Activated CD4-positive, CD25-positive, alpha-beta regulatory T cell (primary cell): ENCODE measurements around the gene CCDC158.
"Not testable (repeated sequence)": the region's sequence is repeated elsewhere in the genome, so short reads cannot be mapped to it uniquely, and the experiment has no call there.

Experiments used
- DNase-seq, 4 experiments: peaks; one replicate each; lab custom pipeline; 2025; lab: John Stamatoyannopoulos, UW

The CCDC158 gene

GRCh38 chr4:76311896-76312331, 109.0 kb downstream of the CCDC158 start:
- DNase-seq = no peak

- DNase-seq = no peak
Observed at GRCh38 chr4:76310683-76311082, 110.3 kb downstream of the CCDC158 start.

GRCh38 chr4:76309939-76310550, 110.9 kb downstream of the CCDC158 start:
- no peak for DNase-seq

- no peak for DNase-seq
Observed at GRCh38 chr4:76308548-76308947, 112.4 kb downstream of the CCDC158 start.

- DNase-seq = no peak
Observed at GRCh38 chr4:76307660-76308014, 113.3 kb downstream of the CCDC158 start.

GRCh38 chr4:76306882-76307659, 113.9 kb downstream of the CCDC158 start:
- DNase-seq = no peak

- peak in 1 of 4 experiments; percentile 5 for DNase-seq
Observed at GRCh38 chr4:76305971-76306881, 114.7 kb downstream of the CCDC158 start, which contains the start of gene STBD1. Gene STBD1, plus strand, starts transcription at chr4:76306733. Its CDS starts 37 bp downstream, at chr4:76306770.

GRCh38 chr4:76305033-76305687, 115.8 kb downstream of the CCDC158 start:
- no peak for DNase-seq

GRCh38 chr4:76302826-76303438, 118.0 kb downstream of the CCDC158 start:
- no peak for DNase-seq

- no peak for DNase-seq
Observed at GRCh38 chr4:76301775-76302162, 119.2 kb downstream of the CCDC158 start.

- no peak for DNase-seq
Observed at GRCh38 chr4:76301068-76301774, 119.7 kb downstream of the CCDC158 start.

GRCh38 chr4:76300012-76300411, 120.9 kb downstream of the CCDC158 start:
- DNase-seq = no peak

GRCh38 chr4:76298227-76298626, 122.7 kb downstream of the CCDC158 start:
- DNase-seq = no peak

GRCh38 chr4:76296286-76296820, 124.6 kb downstream of the CCDC158 start:
- no peak for DNase-seq

GRCh38 chr4:76293772-76294171, 127.2 kb downstream of the CCDC158 start:
- DNase-seq = no peak

GRCh38 chr4:76292730-76293129, 128.2 kb downstream of the CCDC158 start:
- no peak for DNase-seq

GRCh38 chr4:76287811-76288210, 133.1 kb downstream of the CCDC158 start:
- not testable (repeated sequence) for DNase-seq

GRCh38 chr4:76283900-76284299, 137.0 kb downstream of the CCDC158 start:
- DNase-seq = no peak

- no peak for DNase-seq
Observed at GRCh38 chr4:76282941-76283689, 137.8 kb downstream of the CCDC158 start.

- not testable (repeated sequence) for DNase-seq
Observed at GRCh38 chr4:76281594-76281993, 139.3 kb downstream of the CCDC158 start.
